HepG2 (cell line): ENCODE results near the gene CNR2. TPM values are rescaled to one million over a fixed set of nuclear protein-coding genes. Genes with fewer than 3 reads are reported as not detected.

Experiments
- BORCS8-MEF2B ChIP-seq: sonication (generic); formaldehyde crosslinking; IDR thresholded peaks from 2 replicates; pipeline ENCODE4 v1.8.0; 2022; ENCODE audit warnings: mild to moderate bottlenecking, missing genetic modification reagents
- FOSL1 ChIP-seq: sonication (generic); formaldehyde crosslinking; IDR thresholded peaks from 2 replicates; pipeline ENCODE4 v1.9.0; 2021; ENCODE audit warnings: missing genetic modification reagents, borderline replicate concordance
- FOXO1 ChIP-seq: sonication (generic); formaldehyde crosslinking; IDR thresholded peaks from 2 replicates; pipeline ENCODE4 v1.4.0; 2020; ENCODE audit warnings: missing genetic modification reagents
- IKZF1 ChIP-seq: fragments of 450-650 bp; IDR thresholded peaks from 2 replicates; pipeline ENCODE4 v1.7.1; 2016
- KDM4B ChIP-seq: sonication (generic); formaldehyde crosslinking; IDR thresholded peaks from 2 replicates; pipeline ENCODE4 v1.4.0; 2020; ENCODE audit warnings: missing genetic modification reagents
- KLF9 ChIP-seq: IDR thresholded peaks from 2 replicates; pipeline ENCODE4 v1.6.1; 2016; ENCODE audit warnings: low read depth
- MAFG ChIP-seq: sonication (generic); formaldehyde crosslinking; IDR thresholded peaks from 2 replicates; pipeline ENCODE4 v1.5.1; 2020; ENCODE audit warnings: mild to moderate bottlenecking, missing genetic modification reagents
- MAFK ChIP-seq, 2 experiments: IDR thresholded peaks in 1 of 2; conservative IDR thresholded peaks in 1 of 2; 2 replicates each; pipeline ENCODE4 v1.6.1; 2011; ENCODE audit warnings: improper control_type of control experiment in 2 of 2, low read length in 2 of 2
- MATR3 ChIP-seq: sonication (generic); formaldehyde crosslinking; IDR thresholded peaks from 2 replicates; pipeline ENCODE4 v1.4.0; 2020; ENCODE audit warnings: missing genetic modification reagents
- MXI1 ChIP-seq: IDR thresholded peaks from 3 replicates; pipeline ENCODE4 v1.6.1; 2012; ENCODE audit warnings: low read depth, low read length, inconsistent platforms, borderline replicate concordance
- NFATC3 ChIP-seq: sonication (generic); formaldehyde crosslinking; IDR thresholded peaks from 2 replicates; pipeline ENCODE4 v1.5.1; 2020; ENCODE audit warnings: mild to moderate bottlenecking, missing genetic modification reagents
- POGZ ChIP-seq: sonication (generic); formaldehyde crosslinking; IDR thresholded peaks from 2 replicates; pipeline ENCODE4 v1.4.0; 2020; ENCODE audit warnings: mild to moderate bottlenecking, missing genetic modification reagents
- STAT5B ChIP-seq: sonication (generic); formaldehyde crosslinking; IDR thresholded peaks from 2 replicates; pipeline ENCODE4 v1.4.0; 2020; ENCODE audit warnings: missing genetic modification reagents
- TEAD2 ChIP-seq: sonication (generic); formaldehyde crosslinking; IDR thresholded peaks from 2 replicates; pipeline ENCODE4 v1.9.0; 2021; ENCODE audit warnings: missing genetic modification reagents
- XBP1 ChIP-seq: sonication (generic); formaldehyde crosslinking; IDR thresholded peaks from 2 replicates; pipeline ENCODE4 v1.5.0; 2020; ENCODE audit warnings: missing genetic modification reagents
- YEATS2 ChIP-seq: sonication (generic); formaldehyde crosslinking; IDR thresholded peaks from 2 replicates; pipeline ENCODE4 v1.4.0; 2020; ENCODE audit warnings: missing genetic modification reagents, borderline replicate concordance
- ZEB1 ChIP-seq: IDR thresholded peaks from 2 replicates; pipeline ENCODE4 v1.6.1; 2012; ENCODE audit warnings: mild to moderate bottlenecking, low read depth, inconsistent platforms; ENCODE audit not compliant: insufficient replicate concordance
- ZNF136 ChIP-seq: sonication (generic); formaldehyde crosslinking; IDR thresholded peaks from 2 replicates; pipeline ENCODE4 v1.8.1; 2022; ENCODE audit warnings: low read depth, mild to moderate bottlenecking, moderate library complexity, missing genetic modification reagents
- ZNF350 ChIP-seq: sonication (generic); formaldehyde crosslinking; IDR thresholded peaks from 2 replicates; pipeline ENCODE4 v1.4.0; 2020; ENCODE audit warnings: mild to moderate bottlenecking, low read depth, missing genetic modification reagents, borderline replicate concordance
- ZNF44 ChIP-seq: sonication (generic); formaldehyde crosslinking; IDR thresholded peaks from 2 replicates; pipeline ENCODE4 v1.5.1; 2020; ENCODE audit warnings: mild to moderate bottlenecking, missing genetic modification reagents
- ZNF496 ChIP-seq: sonication (generic); formaldehyde crosslinking; IDR thresholded peaks from 2 replicates; pipeline ENCODE4 v1.8.1; 2023; ENCODE audit warnings: mild to moderate bottlenecking, moderate library complexity, missing genetic modification reagents; ENCODE audit not compliant: insufficient replicate concordance
- ZSCAN22 ChIP-seq: sonication (generic); formaldehyde crosslinking; IDR thresholded peaks from 2 replicates; pipeline ENCODE4 v1.4.0; 2020; ENCODE audit warnings: mild to moderate bottlenecking, missing genetic modification reagents
- polyA plus RNA-seq, 8 experiments: library from polyadenylated mRNA; depleted of rRNA in 3 of 8; stranded (reverse) in 7 of 8; unstranded in 1 of 8; fragments of >200 nt; fragmentation: Illumina TruSeq in 4 of 8; extraction: Trizol in 4 of 8; gene quantifications; 2 replicates each; pipeline versions ENCODE4 v1.2.1 to v1.2.3, GENCODE V29; 2011 to 2016; ENCODE audit warnings: low read depth in 4 of 8, missing spikeins in 1 of 8, mixed read lengths in 1 of 8; ENCODE audit not compliant: insufficient read depth in 1 of 8
- total RNA-seq, 5 experiments: library from RNA; depleted of rRNA; stranded (reverse); fragments of >200 nt; fragmentation: Illumina TruSeq; extraction: Trizol; gene quantifications; 2 replicates each; pipeline ENCODE4 v1.2.3, GENCODE V29; 2016; ENCODE audit warnings: low read depth in 1 of 5
- TF ChIP-seq, protein P1 (sequence below): sonication (generic); formaldehyde crosslinking; IDR thresholded peaks from 2 replicates; pipeline ENCODE4 v1.4.0; 2020; ENCODE audit warnings: mild to moderate bottlenecking, low read depth, missing genetic modification reagents
- TF ChIP-seq, protein P2 (sequence below): sonication (generic); formaldehyde crosslinking; IDR thresholded peaks from 2 replicates; pipeline ENCODE4 v1.4.0; 2020; ENCODE audit warnings: low read depth, mild to moderate bottlenecking, missing genetic modification reagents
- TF ChIP-seq, protein P3 (sequence below): IDR thresholded peaks from 2 replicates; pipeline ENCODE4 v1.6.1; 2016; ENCODE audit warnings: missing compliant biosample characterization, missing genetic modification reagents, borderline replicate concordance
- TF ChIP-seq, protein P4 (sequence below): sonication (generic); formaldehyde crosslinking; IDR thresholded peaks from 2 replicates; pipeline ENCODE4 v1.8.1; 2023; ENCODE audit warnings: missing genetic modification reagents, mild to moderate bottlenecking, borderline replicate concordance
- TF ChIP-seq, protein P5 (sequence below): sonication (generic); formaldehyde crosslinking; IDR thresholded peaks from 2 replicates; pipeline ENCODE4 v1.8.0; 2022; ENCODE audit warnings: missing genetic modification reagents, low read depth, mild to moderate bottlenecking, borderline replicate concordance

CNR2 gene
- total and polyA plus RNA-seq, 2 of the 13 experiments (the other 11 are each of a cell fraction or from before 2014, with no cell fraction given) = not detected

DNA sequence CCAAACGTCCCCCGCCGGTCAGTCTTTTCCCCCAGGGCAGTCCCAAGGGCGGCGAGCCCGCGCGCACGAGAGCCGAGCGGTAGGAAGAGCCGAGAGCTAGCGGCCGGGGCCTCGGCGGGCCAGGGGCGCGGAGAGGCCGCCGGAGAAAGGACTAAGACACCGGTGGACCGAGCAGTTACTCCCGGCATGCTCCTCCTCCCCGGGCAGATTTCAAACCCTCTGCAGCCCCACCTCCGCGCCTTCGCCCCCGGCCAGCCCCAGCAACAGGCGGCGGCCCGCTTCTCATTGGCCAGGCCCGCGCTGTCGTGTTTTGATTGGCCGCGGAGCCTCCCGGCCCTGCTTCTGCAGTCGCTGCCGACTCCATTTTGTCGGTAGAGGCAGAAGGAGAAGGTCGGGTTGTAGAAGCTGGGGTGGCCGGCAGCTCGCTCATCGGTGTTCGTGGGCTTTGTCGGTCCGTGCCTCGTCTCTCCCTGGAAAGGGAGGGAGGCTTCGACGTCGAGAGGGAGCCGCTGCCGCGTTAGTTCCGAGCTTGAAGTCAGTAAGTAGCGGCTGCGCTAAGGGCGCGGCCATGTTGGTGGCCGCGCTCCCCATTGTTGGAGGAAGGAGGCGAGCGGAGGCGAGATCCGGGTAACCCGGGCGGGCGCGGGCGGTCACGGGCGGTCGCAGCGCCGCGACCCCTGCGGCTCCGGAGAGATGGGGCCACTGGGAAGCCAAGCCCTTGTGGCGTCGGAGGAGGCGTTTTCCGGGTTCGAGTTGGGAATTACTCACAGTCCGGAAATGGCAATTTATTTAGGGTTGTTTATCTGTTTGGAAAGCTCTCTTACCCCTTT lies 46.5 kb upstream of the CNR2 start, which contains the start of gene PNRC2 (continued):
- TF ChIP-seq, protein P1, sequence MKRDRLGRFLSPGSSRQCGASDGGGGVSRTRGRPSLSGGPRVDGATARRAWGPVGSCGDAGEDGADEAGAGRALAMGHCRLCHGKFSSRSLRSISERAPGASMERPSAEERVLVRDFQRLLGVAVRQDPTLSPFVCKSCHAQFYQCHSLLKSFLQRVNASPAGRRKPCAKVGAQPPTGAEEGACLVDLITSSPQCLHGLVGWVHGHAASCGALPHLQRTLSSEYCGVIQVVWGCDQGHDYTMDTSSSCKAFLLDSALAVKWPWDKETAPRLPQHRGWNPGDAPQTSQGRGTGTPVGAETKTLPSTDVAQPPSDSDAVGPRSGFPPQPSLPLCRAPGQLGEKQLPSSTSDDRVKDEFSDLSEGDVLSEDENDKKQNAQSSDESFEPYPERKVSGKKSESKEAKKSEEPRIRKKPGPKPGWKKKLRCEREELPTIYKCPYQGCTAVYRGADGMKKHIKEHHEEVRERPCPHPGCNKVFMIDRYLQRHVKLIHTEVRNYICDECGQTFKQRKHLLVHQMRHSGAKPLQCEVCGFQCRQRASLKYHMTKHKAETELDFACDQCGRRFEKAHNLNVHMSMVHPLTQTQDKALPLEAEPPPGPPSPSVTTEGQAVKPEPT (CRISPR knock-in tag) = peak; percentile 67; the same call in 1 of the 2 replicates
- TF ChIP-seq, protein P2, sequence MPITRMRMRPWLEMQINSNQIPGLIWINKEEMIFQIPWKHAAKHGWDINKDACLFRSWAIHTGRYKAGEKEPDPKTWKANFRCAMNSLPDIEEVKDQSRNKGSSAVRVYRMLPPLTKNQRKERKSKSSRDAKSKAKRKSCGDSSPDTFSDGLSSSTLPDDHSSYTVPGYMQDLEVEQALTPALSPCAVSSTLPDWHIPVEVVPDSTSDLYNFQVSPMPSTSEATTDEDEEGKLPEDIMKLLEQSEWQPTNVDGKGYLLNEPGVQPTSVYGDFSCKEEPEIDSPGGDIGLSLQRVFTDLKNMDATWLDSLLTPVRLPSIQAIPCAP (CRISPR knock-in tag) = peak; percentile 21; the same call in 1 of the 2 replicates
- TF ChIP-seq ZEB1 (no peak), POGZ (no peak; the same call in none of the 2 replicates), XBP1 (no peak), YEATS2 (CRISPR knock-in tag) (peak; percentile 82; the same call in 1 of the 2 replicates), FOXO1 (CRISPR knock-in tag) (peak; percentile 51), ZNF44 (CRISPR knock-in tag) (no peak), MAFK (conservative IDR thresholded peaks at IDR 0.05 in 1 of 2, IDR thresholded peaks at IDR 0.05 in 1 of 2; ENCODE audit: low read length in 2 of 2) (no peak), TEAD2 (no peak), IKZF1 (no peak), BORCS8-MEF2B (CRISPR knock-in tag) (peak; percentile 98), KLF9 (CRISPR knock-in tag) (peak; percentile 63; the same call in 1 of the 2 replicates), KDM4B (no peak), STAT5B (0 out of 2 replicates have a peak, but pooled peaks have one; percentile 49), ZNF136 (CRISPR knock-in tag) (no peak), NFATC3 (no peak), ZSCAN22 (no peak), MAFG (CRISPR knock-in tag) (no peak), ZNF350 (peak; percentile 54; the same call in 1 of the 2 replicates), MATR3 (CRISPR knock-in tag) (no peak), ZNF496 (CRISPR knock-in tag) (no peak), FOSL1 (no peak), MXI1 (peak; percentile 95)
- TF ChIP-seq, protein P3, sequence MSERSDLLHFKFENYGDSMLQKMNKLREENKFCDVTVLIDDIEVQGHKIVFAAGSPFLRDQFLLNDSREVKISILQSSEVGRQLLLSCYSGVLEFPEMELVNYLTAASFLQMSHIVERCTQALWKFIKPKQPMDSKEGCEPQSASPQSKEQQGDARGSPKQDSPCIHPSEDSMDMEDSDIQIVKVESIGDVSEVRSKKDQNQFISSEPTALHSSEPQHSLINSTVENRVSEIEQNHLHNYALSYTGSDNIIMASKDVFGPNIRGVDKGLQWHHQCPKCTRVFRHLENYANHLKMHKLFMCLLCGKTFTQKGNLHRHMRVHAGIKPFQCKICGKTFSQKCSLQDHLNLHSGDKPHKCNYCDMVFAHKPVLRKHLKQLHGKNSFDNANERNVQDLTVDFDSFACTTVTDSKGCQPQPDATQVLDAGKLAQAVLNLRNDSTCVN (CRISPR knock-in tag) = peak; percentile 61; the same call in 1 of the 2 replicates
- TF ChIP-seq, protein P4, sequence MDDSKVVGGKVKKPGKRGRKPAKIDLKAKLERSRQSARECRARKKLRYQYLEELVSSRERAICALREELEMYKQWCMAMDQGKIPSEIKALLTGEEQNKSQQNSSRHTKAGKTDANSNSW (CRISPR knock-in tag) = no peak
- TF ChIP-seq, protein P5, sequence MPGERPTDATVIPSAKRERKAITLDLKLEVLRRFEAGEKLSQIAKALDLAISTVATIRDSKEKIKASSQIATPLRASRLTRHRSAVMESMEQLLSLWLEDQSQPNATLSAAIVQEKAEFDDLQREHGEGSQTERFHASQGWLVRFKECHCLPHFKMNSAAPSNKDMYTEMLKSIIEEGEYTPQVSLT = no peak
